Measurements from ENCODE around the gene GBP3.
"Not testable (repeated sequence)": the region's sequence is repeated elsewhere in the genome, so short reads cannot be mapped to it uniquely, and the experiment has no call there.

The GBP3 gene

GRCh38 chr1:89041721-89042120 lies 19.1 kb upstream of the GBP3 start:
- H3K27ac ChIP-seq = peak overlapping the region; percentile 33
- no peak for DNase-seq (ENCODE audit: low read depth, low spot score)

GRCh38 chr1:89041119-89041641 lies 18.5 kb upstream of the GBP3 start:
- no peak for DNase-seq (ENCODE audit: low read depth, low spot score)
- peak overlapping the region; percentile 33 for H3K27ac ChIP-seq

GRCh38 chr1:89040315-89040626 lies 17.6 kb upstream of the GBP3 start:
- no peak for DNase-seq (ENCODE audit: low read depth, low spot score)
- no peak overlapping the region for H3K27ac ChIP-seq

- no peak for DNase-seq (ENCODE audit: low read depth, low spot score)
- no peak overlapping the region for H3K27ac ChIP-seq
These were observed 14.5 kb upstream of the GBP3 start for GRCh38 chr1:89037186-89037585.

GRCh38 chr1:89035080-89035479 lies 12.4 kb upstream of the GBP3 start:
- H3K27ac ChIP-seq = no peak overlapping the region
- DNase-seq (ENCODE audit: low read depth, low spot score) = no peak

GRCh38 chr1:89034004-89034403 lies 11.3 kb upstream of the GBP3 start:
- DNase-seq (ENCODE audit: low read depth, low spot score); H3K27ac ChIP-seq: not testable (repeated sequence)

GRCh38 chr1:89029051-89029450 lies 6.4 kb upstream of the GBP3 start:
- DNase-seq (ENCODE audit: low read depth, low spot score); H3K27ac ChIP-seq: not testable (repeated sequence)

- DNase-seq (ENCODE audit: low read depth, low spot score) = no peak
- no peak overlapping the region for H3K27ac ChIP-seq
These were observed 3.3 kb upstream of the GBP3 start for GRCh38 chr1:89025928-89026327.

GRCh38 chr1:89023026-89023425 lies 360 bp upstream of the GBP3 start:
- peak overlapping the region; percentile 89 for H3K27ac ChIP-seq
- no peak for DNase-seq (ENCODE audit: low read depth, low spot score)

- DNase-seq (ENCODE audit: low read depth, low spot score) = not testable (repeated sequence)
- peak overlapping the region; percentile 33 for H3K27ac ChIP-seq
These were observed 4.3 kb downstream of the GBP3 start for GRCh38 chr1:89018318-89018717.

GRCh38 chr1:89008511-89008910 lies 14.2 kb downstream of the GBP3 start:
- no peak overlapping the region for H3K27ac ChIP-seq
- DNase-seq (ENCODE audit: low read depth, low spot score) = no peak

- DNase-seq (ENCODE audit: low read depth, low spot score) = no peak
- H3K27ac ChIP-seq = no peak overlapping the region
These were observed 17.1 kb downstream of the GBP3 start for GRCh38 chr1:89005286-89006151.

GRCh38 chr1:89002176-89002575 lies 20.5 kb downstream of the GBP3 start:
- H3K27ac ChIP-seq = peak overlapping the region; percentile 41
- not testable (repeated sequence) for DNase-seq (ENCODE audit: low read depth, low spot score)

GRCh38 chr1:89001510-89001909 lies 21.2 kb downstream of the GBP3 start:
- DNase-seq (ENCODE audit: low read depth, low spot score) = no peak
- H3K27ac ChIP-seq = peak overlapping the region; percentile 41

GRCh38 chr1:88998716-88999115 lies 23.9 kb downstream of the GBP3 start:
- no peak overlapping the region for H3K27ac ChIP-seq
- no peak for DNase-seq (ENCODE audit: low read depth, low spot score)

GRCh38 chr1:88990426-88990825 lies 32.2 kb downstream of the GBP3 start:
- H3K27ac ChIP-seq = no peak overlapping the region
- DNase-seq (ENCODE audit: low read depth, low spot score) = no peak

- H3K27ac ChIP-seq = peak overlapping the region; percentile 76
- no peak for DNase-seq (ENCODE audit: low read depth, low spot score)
These were observed 37.0 kb downstream of the GBP3 start for GRCh38 chr1:88985692-88986091.

GRCh38 chr1:88985032-88985431 lies 37.6 kb downstream of the GBP3 start:
- H3K27ac ChIP-seq = peak overlapping the region; percentile 76
- DNase-seq (ENCODE audit: low read depth, low spot score) = peak; percentile 71

- H3K27ac ChIP-seq = peak overlapping the region; percentile 76
- DNase-seq (ENCODE audit: low read depth, low spot score) = no peak
These were observed 38.1 kb downstream of the GBP3 start for GRCh38 chr1:88984569-88984968.

GRCh38 chr1:88983791-88984559 lies 38.7 kb downstream of the GBP3 start:
- no peak for DNase-seq (ENCODE audit: low read depth, low spot score)
- peak overlapping the region; percentile 76 for H3K27ac ChIP-seq

GRCh38 chr1:88982055-88982454 lies 40.6 kb downstream of the GBP3 start:
- DNase-seq (ENCODE audit: low read depth, low spot score) = no peak
- no peak overlapping the region for H3K27ac ChIP-seq
